ENCODE measurements around the gene MYCL. TPM values are rescaled to one million over a fixed set of nuclear protein-coding genes. Genes with fewer than 3 reads are reported as not detected.
"Not testable (repeated sequence)": the region's sequence is repeated elsewhere in the genome, so short reads cannot be mapped to it uniquely, and the experiment has no call there.

The MYCL gene
- total RNA-seq, 2 donors from 2014 or later: 0.14 to 0.72 TPM

DNA sequence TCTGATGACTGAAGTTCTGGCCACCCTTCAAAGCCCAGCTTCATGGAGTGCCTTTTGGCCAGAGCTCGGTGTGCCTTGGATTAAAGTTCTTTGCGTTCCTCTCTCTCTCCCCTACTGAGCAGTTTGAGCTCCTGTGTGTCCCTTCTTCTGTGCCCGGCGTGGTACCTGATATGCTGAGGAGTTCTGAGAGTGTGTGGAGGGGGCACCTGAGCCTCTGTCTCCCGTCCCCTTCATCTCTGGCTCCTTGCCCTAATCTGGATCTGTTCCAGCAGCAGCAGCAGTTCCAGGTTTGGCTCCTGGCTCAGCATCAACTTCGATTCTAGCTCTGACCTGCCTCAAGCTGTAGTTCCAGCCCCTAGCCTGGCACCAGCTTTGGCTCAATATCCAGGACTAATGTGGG, 25.1 kb upstream of the MYCL start:
- H3K36me3 Mint-ChIP-seq: no peaks in the 10 kb centered on the region
- DNase-seq (ENCODE audit: low spot score in 2 of 2): no peak
- no peak for ATAC-seq
- no peaks in the 10 kb centered on the region for H3K9me3 Mint-ChIP-seq
- peak overlapping the region in 1 of 2 donors; percentile 24 for H3K27ac Mint-ChIP-seq

DNA sequence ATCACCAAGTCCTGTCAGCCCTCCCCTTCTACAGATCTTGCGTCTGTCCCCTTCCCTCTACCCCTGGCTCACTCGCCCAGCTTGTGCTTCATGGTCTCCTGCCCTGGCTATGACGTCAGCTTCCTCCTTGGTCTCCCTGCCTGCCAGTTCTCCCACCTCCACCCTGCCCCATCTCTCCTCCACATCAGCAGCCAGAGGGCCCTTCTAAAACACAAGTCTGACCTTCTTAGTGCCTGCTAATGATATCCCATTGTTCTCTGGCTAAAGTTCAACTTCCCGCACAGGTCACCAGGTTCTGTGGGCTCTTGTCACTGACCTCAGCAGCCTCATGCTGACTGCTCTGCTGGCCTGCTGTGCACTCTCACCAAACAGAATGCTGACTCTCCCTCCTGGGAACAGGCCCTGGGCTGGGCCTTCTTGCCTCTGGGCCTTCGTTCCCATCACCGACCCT, 24.7 kb upstream of the MYCL start:
- ATAC-seq: no peak

DNA sequence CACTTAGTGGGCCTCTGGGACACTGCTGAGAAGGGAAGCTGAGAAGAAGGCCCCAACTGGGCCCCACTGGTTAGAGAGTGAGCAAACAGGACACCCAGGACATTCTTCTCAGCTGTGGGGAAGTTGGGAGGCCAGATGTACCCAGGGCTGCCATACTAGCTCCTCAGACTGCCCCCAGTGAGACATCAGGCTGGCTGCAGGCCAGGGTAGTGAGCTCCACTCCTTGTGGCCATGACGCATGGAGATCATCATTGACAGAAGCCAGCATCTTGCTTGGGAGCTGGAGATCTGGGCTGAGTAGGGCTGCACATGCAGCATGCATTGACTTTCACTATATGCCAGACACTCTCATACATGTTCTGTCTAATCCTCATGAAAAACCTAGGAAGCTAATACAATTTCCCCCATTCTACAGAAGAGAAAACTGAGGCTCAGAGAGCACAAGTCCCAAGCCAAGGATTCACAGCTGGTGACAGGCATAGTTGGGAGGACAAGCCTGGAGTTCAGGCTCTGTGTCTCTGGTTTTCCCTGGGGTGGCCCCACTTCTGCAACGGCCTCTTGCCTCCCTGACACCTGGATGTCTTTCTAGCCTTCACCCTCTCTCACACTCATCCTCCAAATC, 24.1 kb upstream of the MYCL start:
- H3K27ac Mint-ChIP-seq: peak overlapping the region in 1 of 2 donors; percentile 13
- DNase-seq (ENCODE audit: low spot score in 2 of 2) (no peak), ATAC-seq (no peak)

More for the DNA sequence above, 24.7 kb upstream of the MYCL start:
- Mint-ChIP-seq H3K9me3 (no peaks in the 10 kb centered on the region), H3K27ac (peak overlapping the region in 1 of 2 donors; percentile 24), H3K36me3 (no peaks in the 10 kb centered on the region)
- no peak for DNase-seq (ENCODE audit: low spot score in 2 of 2)

DNA sequence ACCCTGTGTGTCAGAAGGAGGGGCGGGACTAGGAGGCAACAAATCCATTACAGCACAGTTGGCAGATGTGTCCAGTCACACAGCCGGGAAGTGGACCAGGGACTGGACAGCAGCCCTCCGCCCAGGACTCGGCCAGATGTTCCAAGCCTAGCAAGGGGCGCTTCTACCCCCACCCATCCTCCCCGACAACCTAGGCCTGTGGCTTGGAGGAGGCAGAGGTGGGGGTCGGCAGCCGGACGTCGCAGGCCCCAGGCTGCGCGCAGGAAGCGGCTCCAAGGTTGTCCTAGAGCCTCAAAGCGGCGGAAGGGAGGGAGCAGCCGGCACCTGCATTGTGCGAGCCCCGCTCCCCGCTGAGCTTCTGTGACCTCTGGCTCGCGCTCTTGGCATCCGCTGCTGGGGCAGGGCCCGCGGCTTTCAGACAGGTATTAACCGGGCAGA, 20.6 kb upstream of the MYCL start:
- H3K9me3 Mint-ChIP-seq: no peaks in the 10 kb centered on the region
- DNase-seq (ENCODE audit: low spot score in 2 of 2) (no peak), ATAC-seq (no peak)
- H3K36me3 Mint-ChIP-seq: no peaks in the 10 kb centered on the region
- no peak overlapping the region for H3K27ac Mint-ChIP-seq

More for the DNA sequence above, 24.1 kb upstream of the MYCL start:
- Mint-ChIP-seq H3K9me3 (no peaks in the 10 kb centered on the region), H3K36me3 (no peaks in the 10 kb centered on the region)

DNA sequence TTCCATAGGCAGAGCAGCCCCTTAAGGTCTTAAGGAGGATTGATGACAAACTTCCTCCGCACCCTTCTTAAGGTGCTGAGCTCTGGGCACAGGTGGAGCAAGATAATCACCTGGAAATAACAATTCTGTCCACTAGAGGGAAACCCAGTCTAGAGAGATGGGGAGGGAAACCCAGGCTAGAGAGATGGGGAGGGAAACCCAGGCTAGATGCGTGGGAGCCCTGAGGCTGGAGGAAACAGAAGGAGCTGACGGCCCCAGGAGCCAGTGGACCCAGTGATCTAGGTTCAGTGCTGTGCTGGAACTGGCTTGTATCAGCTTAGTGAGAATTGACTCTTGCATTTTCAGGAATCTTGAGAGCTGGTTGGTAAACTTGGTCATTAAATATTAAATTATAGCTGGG, 17.8 kb upstream of the MYCL start:
- DNase-seq (ENCODE audit: low spot score in 2 of 2): peak in 1 of 2 donors; percentile 34
- no peaks in the 10 kb centered on the region for H3K9me3 Mint-ChIP-seq
- peak; percentile 98 to 99 for ATAC-seq
- no peaks in the 10 kb centered on the region for H3K36me3 Mint-ChIP-seq
- H3K27ac Mint-ChIP-seq: no peak overlapping the region

DNA sequence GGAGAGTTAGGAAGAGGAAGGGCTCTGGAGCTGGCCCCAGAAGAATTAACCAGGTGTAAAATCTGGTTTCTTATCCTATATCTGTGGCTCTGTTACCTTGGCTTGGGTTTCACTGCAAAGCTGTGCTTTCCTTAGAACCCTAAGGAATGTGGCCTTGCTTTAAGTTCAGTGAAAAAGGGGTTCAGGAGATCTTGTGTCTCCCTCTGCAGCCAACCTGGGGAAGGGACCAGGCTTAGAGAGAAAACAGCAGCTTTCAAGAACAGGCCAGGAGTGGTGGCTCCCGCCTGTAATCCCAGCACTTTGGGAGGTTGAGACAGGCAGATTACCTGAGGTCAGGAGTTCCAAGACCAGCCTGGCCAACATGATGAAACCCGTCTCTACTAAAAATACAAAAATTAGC, 16.1 kb upstream of the MYCL start:
- ATAC-seq (no peak), DNase-seq (ENCODE audit: low spot score in 2 of 2) (no peak)
- Mint-ChIP-seq H3K9me3 (no peaks in the 10 kb centered on the region), H3K36me3 (no peaks in the 10 kb centered on the region), H3K27ac (no peak overlapping the region)

DNA sequence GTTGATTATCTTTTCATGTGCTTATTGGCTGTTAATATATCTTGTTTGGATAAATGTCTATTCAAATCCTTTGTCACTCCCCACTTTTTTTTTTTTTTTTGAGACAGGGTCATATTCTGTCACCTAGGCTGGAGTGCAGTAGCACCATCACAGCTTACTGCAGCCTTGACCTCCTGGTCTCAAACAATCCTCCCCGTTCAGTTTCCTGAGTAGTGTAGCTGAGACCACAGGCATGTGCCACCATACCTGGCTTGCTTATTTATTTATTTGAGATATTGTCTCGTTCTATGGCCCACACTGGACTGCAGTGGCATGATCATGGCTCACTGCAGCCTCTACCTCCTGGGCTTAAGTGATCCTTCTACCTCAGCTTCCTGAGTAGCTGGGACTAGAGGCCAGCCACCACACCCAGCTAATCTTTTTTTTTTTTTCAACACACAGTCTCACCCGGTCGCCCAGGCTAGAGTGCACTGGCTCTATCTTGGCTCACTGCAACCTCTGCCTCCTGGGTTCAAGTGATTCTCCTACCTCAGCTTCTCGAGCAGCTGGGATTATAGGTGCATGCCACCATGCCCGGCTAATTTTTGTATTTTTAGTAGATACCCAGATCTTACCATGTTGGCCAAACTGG, 13.9 kb upstream of the MYCL start:
- Mint-ChIP-seq H3K36me3 (no peaks in the 10 kb centered on the region), H3K9me3 (no peaks in the 10 kb centered on the region), H3K27ac (no peak overlapping the region)
- ATAC-seq (no peak), DNase-seq (ENCODE audit: low spot score in 2 of 2) (no peak)

DNA sequence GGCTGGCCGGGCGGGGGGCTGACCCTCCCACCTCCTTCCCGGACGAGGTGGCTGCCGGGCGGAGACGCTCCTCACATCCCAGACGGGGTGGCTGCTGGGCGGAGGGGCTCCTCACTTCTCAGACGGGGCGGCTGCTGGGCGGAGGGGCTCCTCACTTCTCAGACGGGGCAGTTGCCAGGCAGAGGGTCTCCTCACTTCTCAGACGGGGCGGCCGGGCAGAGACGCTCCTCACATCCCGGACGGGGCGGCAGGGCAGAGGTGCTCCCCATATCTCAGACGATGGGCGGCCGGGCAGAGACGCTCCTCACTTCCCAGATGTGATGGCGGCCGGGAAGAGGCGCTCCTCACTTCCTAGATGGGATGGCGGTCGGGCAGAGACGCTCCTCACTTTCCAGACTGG, 11.4 kb upstream of the MYCL start:
- peaks cover 10 to 14% of the 10 kb centered on the region in 2 donors for H3K9me3 Mint-ChIP-seq
- not testable (repeated sequence) for DNase-seq (ENCODE audit: low spot score in 2 of 2); ATAC-seq; H3K27ac Mint-ChIP-seq
- peaks cover 12 to 13% of the 10 kb centered on the region in 2 donors for H3K36me3 Mint-ChIP-seq

DNA sequence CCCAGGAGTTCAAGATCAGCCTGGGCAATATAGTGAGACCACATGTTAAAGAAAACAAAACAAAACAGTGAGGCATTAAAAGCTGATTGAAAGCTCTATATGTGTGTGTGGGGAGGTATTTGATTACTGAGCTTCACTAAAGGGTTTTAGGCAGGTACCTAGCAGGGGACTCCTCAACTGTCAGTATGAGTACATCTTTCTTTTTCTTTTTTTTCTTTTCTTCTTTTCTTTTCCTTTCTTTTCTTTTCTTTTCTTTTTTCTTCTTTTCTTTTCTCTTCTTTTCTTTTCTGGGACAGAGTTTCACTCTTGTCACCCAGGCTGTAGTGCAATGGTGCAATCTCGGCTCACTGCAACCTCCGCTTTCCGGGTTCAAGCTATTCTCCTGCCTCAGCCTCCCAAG, 8.5 kb upstream of the MYCL start:
- H3K9me3 Mint-ChIP-seq: peaks cover 11 to 19% of the 10 kb centered on the region in 2 donors
- no peak for ATAC-seq
- H3K36me3 Mint-ChIP-seq: peaks cover 17 to 21% of the 10 kb centered on the region in 2 donors
- peak overlapping the region in 1 of 2 donors; percentile 10 for H3K27ac Mint-ChIP-seq
- no peak for DNase-seq (ENCODE audit: low spot score in 2 of 2)

DNA sequence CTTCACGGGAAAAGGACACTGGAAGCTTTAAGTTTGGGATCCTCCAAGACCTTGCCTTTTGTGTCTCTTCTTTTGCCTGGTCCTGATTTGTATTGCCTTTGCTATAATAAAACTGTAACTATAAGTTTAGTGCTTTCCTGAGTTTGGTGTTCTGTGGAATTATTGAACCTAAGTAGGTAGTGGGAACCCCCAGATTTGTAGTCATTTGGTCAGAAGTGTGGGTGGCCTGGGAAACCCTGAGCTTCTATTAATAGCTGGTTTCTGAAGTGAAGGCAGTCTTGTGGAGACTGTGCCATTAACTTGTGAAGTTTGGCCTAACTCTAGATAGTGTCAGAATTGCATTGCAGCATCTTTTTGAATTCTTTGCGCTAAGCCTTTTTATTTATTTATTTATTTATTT, 6.8 kb upstream of the MYCL start:
- DNase-seq (ENCODE audit: low spot score in 2 of 2) (no peak), ATAC-seq (no peak)
- peaks cover 11 to 19% of the 10 kb centered on the region in 2 donors for H3K9me3 Mint-ChIP-seq
- H3K27ac Mint-ChIP-seq: no peak overlapping the region
- H3K36me3 Mint-ChIP-seq: peaks cover 17 to 21% of the 10 kb centered on the region in 2 donors

DNA sequence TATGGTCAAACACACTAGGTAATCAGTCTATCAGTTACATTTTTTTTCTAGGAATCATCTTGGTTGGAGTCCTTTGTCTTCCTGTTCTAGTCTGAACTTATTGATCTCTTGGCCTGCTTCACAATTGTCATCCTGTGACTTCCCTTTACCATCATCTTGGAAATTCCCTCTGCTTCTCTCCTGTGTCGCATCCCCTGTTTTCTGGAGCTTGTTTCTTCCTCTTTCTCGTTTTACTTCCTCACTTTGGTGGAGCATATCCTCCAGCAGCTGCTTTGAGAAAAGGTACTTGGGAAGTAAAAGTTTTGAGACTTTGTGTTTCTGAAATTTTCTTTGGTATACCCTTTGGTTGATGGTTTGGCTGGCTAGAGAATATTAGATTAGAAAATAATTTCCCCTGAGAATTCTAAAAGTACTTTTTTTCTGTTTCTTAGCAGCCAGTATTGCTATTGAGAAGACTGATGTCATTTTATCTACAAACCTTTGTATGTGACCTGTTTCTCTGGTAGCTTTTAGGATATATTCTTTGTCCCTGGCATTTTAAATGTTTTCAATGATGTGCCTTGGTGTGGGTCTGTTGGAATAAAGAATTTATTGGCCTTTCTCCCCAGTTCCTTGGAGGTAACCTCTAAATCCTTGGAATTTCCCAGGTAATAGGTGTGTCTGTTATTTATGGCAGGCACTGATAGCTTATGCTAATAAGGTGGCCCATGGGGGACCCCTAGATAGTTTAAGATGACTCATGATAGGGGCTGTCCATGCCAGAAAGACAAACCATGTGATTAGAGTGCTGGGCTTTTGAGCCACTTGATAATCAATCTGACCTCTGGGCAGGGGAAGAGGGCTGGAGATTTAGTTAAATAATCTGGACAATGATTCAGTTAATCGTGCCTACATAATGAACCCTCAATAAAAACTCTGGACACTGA, 6.1 kb upstream of the MYCL start:
- peaks cover 17 to 21% of the 10 kb centered on the region in 2 donors for H3K36me3 Mint-ChIP-seq
- no peak for DNase-seq (ENCODE audit: low spot score in 2 of 2)
- H3K27ac Mint-ChIP-seq: no peak overlapping the region
- ATAC-seq: no peak
- peaks cover 11 to 19% of the 10 kb centered on the region in 2 donors for H3K9me3 Mint-ChIP-seq

DNA sequence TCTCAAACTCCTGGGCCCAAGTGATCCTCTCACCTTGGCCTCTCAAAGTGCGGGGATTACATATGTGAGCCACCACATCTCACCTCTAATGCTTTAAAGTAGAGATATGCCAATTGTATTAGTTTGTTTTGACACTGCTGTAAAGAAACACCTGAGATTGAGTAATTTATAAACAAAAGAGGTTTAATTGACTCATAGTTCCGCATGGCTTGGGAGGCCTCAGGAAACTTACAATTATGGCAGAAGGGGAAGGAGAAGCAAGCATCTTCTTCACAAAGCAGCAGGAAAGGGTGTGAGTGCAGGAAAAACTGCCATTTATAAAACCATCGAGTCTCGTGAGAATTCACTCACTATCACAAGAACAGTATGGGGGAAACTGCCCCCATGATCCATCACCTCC, 3.5 kb upstream of the MYCL start:
- Mint-ChIP-seq H3K27ac (no peak overlapping the region), H3K9me3 (peaks cover 11 to 19% of the 10 kb centered on the region in 2 donors), H3K36me3 (peaks cover 17 to 21% of the 10 kb centered on the region in 2 donors)
- DNase-seq (ENCODE audit: low spot score in 2 of 2) (no peak), ATAC-seq (no peak)

DNA sequence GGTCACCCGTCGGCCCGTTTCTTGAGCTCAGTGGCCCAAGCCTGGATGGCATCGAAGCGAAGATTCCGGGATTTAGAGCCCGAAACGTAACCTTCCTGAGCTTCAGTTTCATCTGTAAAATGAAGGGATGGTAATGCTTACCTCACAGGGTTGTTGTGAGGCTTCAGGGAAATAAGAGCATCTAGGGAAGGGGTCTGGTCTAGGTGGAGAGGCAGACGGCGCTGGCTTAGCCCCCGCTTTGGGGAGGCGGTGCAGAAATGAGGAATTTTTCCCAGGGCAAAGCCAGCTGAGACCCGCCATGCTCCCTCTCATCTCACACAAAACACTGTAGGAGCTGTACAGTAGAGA, 717 bp upstream of the MYCL start:
- DNase-seq (ENCODE audit: low spot score in 2 of 2) (no peak), ATAC-seq (no peak)
- Mint-ChIP-seq H3K27ac (no peak overlapping the region), H3K9me3 (peaks cover 0 to 1% of the 10 kb centered on the region in 2 donors), H3K36me3 (peaks cover 0 to 2% of the 10 kb centered on the region in 2 donors)

DNA sequence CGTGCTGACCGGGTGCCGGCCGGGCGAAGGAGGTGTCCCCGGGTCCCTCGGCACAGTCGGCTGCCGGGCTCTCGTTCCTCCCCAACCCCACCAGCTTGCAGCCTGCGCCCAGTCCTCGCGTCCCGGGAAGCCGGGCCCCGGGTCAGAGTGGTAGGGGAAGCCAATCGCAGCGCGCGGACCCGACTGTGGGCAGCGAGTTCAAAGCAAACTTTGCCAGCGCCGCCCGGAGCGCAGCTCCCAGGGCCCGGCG, 328 bp downstream of the MYCL start:
- Mint-ChIP-seq H3K27ac (no peak overlapping the region), H3K36me3 (no peaks in the 10 kb centered on the region), H3K9me3 (no peaks in the 10 kb centered on the region)
- peak in 1 of 2 donors; percentile 35 for DNase-seq (ENCODE audit: low spot score in 2 of 2)
- no peak for ATAC-seq

DNA sequence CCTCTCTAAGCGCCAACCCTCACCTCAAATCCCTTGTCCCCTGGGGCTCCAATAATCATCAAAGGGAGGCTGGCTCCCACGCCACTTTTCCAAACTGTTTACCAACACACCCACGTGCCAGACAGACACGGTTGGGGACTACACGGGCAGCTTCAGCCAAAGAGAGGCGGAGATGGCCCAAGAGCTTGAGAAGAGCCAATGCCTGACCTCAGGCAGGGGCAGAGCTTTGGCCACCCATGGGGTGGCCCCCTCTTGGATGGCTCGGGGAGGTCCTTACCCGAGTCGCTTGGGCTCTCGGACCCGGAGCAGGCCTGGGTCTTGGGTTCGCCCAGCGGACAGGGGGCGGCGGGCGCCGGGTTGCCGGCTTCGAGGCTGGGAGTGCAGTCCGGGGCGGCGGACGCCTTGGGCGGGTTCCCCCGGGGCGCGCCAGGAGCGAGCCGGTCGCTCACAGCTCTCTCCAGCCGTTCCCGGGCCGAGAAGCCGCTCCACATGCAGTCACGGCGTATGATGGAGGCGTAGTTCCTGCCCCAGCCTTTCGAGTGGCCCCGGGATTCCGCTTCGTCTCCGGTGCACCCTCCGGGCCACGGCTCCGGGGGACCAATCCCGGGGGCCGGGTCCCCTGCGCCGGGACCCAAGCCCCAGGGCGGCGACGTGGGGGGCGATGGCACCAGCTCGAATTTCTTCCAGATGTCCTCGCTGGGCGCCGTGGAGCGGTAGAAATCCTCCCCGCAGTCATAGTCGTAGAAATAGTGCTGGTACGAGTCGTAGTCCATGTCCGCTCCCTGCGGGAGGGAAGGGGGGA, 854 bp downstream of the MYCL start:
- Mint-ChIP-seq H3K36me3 (no peaks in the 10 kb centered on the region), H3K9me3 (no peaks in the 10 kb centered on the region), H3K27ac (no peak overlapping the region)
- peak in 1 of 2 donors; percentile 4 for ATAC-seq
- peak in 1 of 2 donors; percentile 29 for DNase-seq (ENCODE audit: low spot score in 2 of 2)

DNA sequence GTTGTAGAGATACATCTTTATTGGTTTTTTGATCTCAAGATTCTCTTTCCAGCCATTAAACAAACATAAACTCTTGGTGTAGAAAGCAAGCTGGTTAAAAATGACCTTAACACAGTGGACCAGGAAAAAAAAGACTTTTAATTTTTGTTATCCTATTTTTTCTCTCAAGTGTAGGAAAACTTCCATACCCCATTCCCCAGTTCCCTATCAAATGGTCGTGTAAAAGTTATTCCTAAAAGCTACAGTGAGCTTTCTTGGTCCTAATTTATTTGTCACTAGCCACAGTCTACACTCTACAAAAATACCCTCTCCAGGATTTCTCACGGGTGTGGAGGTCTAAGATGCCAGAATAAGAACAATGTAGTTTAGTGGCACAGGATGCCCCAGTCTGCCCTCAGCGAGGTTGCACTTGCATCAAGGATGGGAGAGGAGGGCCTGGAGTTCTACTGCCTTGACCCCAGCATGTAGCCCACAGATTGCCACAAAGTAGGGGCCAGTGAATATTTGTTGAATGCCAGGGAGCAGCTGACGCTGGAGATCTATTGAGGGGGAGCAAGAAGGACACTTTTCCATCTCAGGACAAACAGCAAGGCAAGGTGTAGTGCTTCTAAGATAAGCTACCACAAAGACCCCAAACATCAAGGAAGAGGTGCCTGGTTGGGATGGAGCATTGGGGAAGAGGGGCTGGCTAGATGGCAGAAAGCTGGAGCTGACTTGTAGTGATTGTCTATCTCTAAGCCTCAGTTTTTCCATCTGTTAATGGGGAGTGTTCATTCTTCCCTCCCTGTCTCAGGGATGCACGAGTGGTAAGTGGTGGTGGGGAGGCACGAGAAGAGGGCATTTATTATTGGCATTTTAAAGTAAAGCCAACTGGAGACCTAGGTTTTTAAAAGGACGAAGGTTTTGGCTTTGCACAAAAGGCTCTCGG, 1.8 kb downstream of the MYCL start:
- Mint-ChIP-seq H3K27ac (no peak overlapping the region), H3K9me3 (no peaks in the 10 kb centered on the region), H3K36me3 (no peaks in the 10 kb centered on the region)
- DNase-seq (ENCODE audit: low spot score in 2 of 2) (no peak), ATAC-seq (no peak)
